Panc1 (cell line): Measurements from ENCODE around the gene RIMBP2.

Source experiments
- POLR2AphosphoS5 ChIP-seq: IDR thresholded peaks from 2 replicates; pipeline ENCODE4 v1.6.1; 2012; ENCODE audit warnings: mild to moderate bottlenecking, low read depth, low read length, moderate library complexity
- TCF7L2 ChIP-seq: IDR thresholded peaks from 2 replicates; pipeline ENCODE4 v1.6.1; 2011; ENCODE audit warnings: mild to moderate bottlenecking, low read depth, low read length, inconsistent platforms
- TF ChIP-seq, protein P1 (sequence below), 2 experiments: IDR thresholded peaks; 2 replicates each; pipeline ENCODE4 v1.6.1; 2011 to 2012; ENCODE audit warnings: low read depth in 2 of 2, control low read depth in 1 of 2, low read length in 1 of 2, mild to moderate bottlenecking in 1 of 2, moderate library complexity in 1 of 2; ENCODE audit not compliant: insufficient read depth in 1 of 2
- TF ChIP-seq, protein P2 (sequence below): fragments of 450-650 bp; IDR thresholded peaks from 2 replicates; pipeline ENCODE4 v1.5.1; 2017; ENCODE audit warnings: mild to moderate bottlenecking

DNA sequence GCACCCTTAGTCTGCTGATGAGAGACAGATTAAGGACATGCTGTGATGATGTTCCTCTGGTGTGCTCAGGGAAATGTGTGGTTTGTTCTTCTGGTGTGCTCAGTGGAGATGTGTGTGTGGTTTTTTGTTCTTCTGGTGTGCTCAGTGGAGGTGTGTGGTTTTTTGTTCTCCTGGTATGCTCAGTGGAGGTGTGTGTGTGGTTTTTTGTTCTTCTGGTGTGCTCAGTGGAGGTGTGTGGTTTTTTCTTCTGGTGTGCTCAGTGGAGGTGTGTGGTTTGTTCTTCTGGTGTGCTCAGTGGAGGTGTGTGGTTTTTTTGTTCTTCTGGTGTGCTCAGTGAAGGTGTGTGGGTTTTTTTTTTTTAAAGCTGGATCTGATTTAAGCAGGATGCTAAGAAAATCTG is 363.0 kb downstream of the RIMBP2 start:
- TF ChIP-seq POLR2AphosphoS5 (no peak), TCF7L2 (no peak)
- TF ChIP-seq, protein P1, sequence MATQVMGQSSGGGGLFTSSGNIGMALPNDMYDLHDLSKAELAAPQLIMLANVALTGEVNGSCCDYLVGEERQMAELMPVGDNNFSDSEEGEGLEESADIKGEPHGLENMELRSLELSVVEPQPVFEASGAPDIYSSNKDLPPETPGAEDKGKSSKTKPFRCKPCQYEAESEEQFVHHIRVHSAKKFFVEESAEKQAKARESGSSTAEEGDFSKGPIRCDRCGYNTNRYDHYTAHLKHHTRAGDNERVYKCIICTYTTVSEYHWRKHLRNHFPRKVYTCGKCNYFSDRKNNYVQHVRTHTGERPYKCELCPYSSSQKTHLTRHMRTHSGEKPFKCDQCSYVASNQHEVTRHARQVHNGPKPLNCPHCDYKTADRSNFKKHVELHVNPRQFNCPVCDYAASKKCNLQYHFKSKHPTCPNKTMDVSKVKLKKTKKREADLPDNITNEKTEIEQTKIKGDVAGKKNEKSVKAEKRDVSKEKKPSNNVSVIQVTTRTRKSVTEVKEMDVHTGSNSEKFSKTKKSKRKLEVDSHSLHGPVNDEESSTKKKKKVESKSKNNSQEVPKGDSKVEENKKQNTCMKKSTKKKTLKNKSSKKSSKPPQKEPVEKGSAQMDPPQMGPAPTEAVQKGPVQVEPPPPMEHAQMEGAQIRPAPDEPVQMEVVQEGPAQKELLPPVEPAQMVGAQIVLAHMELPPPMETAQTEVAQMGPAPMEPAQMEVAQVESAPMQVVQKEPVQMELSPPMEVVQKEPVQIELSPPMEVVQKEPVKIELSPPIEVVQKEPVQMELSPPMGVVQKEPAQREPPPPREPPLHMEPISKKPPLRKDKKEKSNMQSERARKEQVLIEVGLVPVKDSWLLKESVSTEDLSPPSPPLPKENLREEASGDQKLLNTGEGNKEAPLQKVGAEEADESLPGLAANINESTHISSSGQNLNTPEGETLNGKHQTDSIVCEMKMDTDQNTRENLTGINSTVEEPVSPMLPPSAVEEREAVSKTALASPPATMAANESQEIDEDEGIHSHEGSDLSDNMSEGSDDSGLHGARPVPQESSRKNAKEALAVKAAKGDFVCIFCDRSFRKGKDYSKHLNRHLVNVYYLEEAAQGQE (IDR thresholded peaks at IDR 0.05; ENCODE audit: insufficient read depth in 1 of 2, low read depth in 2 of 2, low read length in 1 of 2) = no peak
- TF ChIP-seq, protein P2, sequence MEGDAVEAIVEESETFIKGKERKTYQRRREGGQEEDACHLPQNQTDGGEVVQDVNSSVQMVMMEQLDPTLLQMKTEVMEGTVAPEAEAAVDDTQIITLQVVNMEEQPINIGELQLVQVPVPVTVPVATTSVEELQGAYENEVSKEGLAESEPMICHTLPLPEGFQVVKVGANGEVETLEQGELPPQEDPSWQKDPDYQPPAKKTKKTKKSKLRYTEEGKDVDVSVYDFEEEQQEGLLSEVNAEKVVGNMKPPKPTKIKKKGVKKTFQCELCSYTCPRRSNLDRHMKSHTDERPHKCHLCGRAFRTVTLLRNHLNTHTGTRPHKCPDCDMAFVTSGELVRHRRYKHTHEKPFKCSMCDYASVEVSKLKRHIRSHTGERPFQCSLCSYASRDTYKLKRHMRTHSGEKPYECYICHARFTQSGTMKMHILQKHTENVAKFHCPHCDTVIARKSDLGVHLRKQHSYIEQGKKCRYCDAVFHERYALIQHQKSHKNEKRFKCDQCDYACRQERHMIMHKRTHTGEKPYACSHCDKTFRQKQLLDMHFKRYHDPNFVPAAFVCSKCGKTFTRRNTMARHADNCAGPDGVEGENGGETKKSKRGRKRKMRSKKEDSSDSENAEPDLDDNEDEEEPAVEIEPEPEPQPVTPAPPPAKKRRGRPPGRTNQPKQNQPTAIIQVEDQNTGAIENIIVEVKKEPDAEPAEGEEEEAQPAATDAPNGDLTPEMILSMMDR = no peak
